Peyer's patch (tissue), 4 donors: ENCODE results near the gene MINAR1.

ENCODE experiments used
- CTCF ChIP-seq, 6 experiments: fragments of 450-650 bp in 4 of 6; fragments of 200-600 bp in 2 of 6; sonication (generic) in 1 of 6; IDR thresholded peaks; one replicate each; pipeline ENCODE4 v1.5.1; 2017 to 2019; ENCODE audit warnings: antibody characterized with exemption in 6 of 6, mild to moderate bottlenecking in 3 of 6, moderate library complexity in 1 of 6
- POLR2A ChIP-seq, 2 donors: fragments of 450-650 bp; IDR thresholded peaks; one replicate each; pipeline ENCODE4 v1.5.1; 2017; ENCODE audit warnings: antibody characterized with exemption in 2 of 2, mild to moderate bottlenecking in 2 of 2, moderate library complexity in 2 of 2

GRCh38 chr15:79479616-79480015 lies 47.5 kb downstream of the MINAR1 start:
- no peak for TF ChIP-seq POLR2A (IDR thresholded peaks at IDR 0.05)
- TF ChIP-seq CTCF (IDR thresholded peaks at IDR 0.05) = no peak
